GDM1 (cell line): ENCODE results near the gene HS1BP3.

Experiments used
- DNase-seq: peaks from one replicate; lab custom pipeline; 2025; lab: John Stamatoyannopoulos, UW

Gene HS1BP3

GRCh38 chr2:20584399-20585358 is 66.2 kb downstream of the HS1BP3 start:
- DNase-seq, result no peak

GRCh38 chr2:20584045-20584398 is 66.9 kb downstream of the HS1BP3 start:
- DNase-seq, result no peak

GRCh38 chr2:20583425-20583881 is 67.4 kb downstream of the HS1BP3 start:
- no peak for DNase-seq

GRCh38 chr2:20582600-20583221 is 68.2 kb downstream of the HS1BP3 start:
- no peak for DNase-seq

GRCh38 chr2:20580690-20581437 is 70.0 kb downstream of the HS1BP3 start:
- DNase-seq, result no peak

GRCh38 chr2:20579866-20580265 is 71.0 kb downstream of the HS1BP3 start:
- DNase-seq, result no peak

- DNase-seq, result no peak
Observed at GRCh38 chr2:20578895-20579825, 71.7 kb downstream of the HS1BP3 start.

- DNase-seq, result no peak
Observed at GRCh38 chr2:20578266-20578894, 72.5 kb downstream of the HS1BP3 start.

GRCh38 chr2:20577495-20578235 is 73.2 kb downstream of the HS1BP3 start:
- no peak for DNase-seq

- DNase-seq, result no peak
Observed at GRCh38 chr2:20576598-20577115, 74.2 kb downstream of the HS1BP3 start.

- DNase-seq, result no peak
Observed at GRCh38 chr2:20575935-20576597, 74.8 kb downstream of the HS1BP3 start.

GRCh38 chr2:20575414-20575813 is 75.5 kb downstream of the HS1BP3 start:
- no peak for DNase-seq

- DNase-seq, result no peak
Observed at GRCh38 chr2:20574930-20575329, 76.0 kb downstream of the HS1BP3 start.

- no peak for DNase-seq
Observed at GRCh38 chr2:20574423-20574911, 76.4 kb downstream of the HS1BP3 start.

- DNase-seq, result no peak
Observed at GRCh38 chr2:20573620-20574422, 77.1 kb downstream of the HS1BP3 start.

GRCh38 chr2:20572221-20572620 is 78.7 kb downstream of the HS1BP3 start:
- DNase-seq, result no peak

- no peak for DNase-seq
Observed at GRCh38 chr2:20571644-20572215, 79.2 kb downstream of the HS1BP3 start.

- no peak for DNase-seq
Observed at GRCh38 chr2:20571231-20571630, 79.7 kb downstream of the HS1BP3 start.
